ENCODE results near the gene GPC6.

GPC6 gene

DNA sequence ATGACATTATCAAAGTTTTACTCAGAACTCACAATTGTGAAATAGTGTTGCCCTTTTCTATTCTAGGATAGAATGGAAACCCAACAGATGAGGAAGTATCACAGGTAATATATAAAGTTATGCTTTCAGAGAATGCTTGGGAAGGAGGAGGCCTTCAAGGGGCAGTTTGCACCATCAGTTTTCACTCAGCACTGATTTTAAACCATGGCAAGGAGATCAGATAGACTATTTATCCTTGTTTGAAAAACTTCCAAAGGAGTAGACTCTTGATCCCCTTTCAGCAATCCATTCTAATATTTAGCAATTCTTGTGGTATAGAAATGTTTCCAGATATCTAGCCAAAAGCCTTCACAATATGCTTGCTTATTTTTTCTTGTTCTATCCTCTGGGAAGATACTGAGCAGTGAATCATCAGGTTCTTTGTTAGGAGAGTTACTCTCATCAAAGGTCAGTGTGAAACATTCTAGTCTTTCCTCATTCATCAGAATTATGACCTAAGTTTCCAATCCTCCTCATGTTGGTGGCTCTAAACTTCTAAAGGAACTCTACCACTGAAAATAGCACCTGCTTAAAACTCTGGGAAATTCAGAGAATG lies 3.8 kb downstream of the GPC6 start:
- DNase-seq (ENCODE audit: low spot score) = no peak

- DNase-seq (ENCODE audit: low spot score) = no peak
Measured at GRCh38 chr13:93231867-93232266, 5.3 kb downstream of the GPC6 start.

- no peak for DNase-seq (ENCODE audit: low spot score)
Measured at GRCh38 chr13:93233997-93234416, 7.4 kb downstream of the GPC6 start.

DNA sequence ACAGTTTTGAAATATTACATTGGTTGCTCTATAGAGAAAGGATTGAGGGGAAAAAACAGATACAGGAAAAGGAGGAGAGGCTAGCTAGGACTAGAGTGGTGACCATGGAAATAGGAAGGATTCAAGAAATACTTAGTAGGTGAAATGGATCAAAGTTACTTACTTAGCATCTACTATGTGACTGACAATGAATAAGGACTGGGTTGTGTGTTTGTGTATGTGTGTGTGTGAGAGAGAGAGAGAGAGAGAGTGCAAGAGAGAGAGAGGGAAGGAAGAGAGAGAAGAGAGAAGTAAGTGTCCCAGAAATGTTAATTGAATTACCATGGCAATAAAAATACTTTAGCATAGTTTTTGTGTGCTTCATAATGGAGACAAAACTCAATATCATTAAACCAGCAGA lies 7.9 kb downstream of the GPC6 start:
- no peak for DNase-seq (ENCODE audit: low spot score)

DNA sequence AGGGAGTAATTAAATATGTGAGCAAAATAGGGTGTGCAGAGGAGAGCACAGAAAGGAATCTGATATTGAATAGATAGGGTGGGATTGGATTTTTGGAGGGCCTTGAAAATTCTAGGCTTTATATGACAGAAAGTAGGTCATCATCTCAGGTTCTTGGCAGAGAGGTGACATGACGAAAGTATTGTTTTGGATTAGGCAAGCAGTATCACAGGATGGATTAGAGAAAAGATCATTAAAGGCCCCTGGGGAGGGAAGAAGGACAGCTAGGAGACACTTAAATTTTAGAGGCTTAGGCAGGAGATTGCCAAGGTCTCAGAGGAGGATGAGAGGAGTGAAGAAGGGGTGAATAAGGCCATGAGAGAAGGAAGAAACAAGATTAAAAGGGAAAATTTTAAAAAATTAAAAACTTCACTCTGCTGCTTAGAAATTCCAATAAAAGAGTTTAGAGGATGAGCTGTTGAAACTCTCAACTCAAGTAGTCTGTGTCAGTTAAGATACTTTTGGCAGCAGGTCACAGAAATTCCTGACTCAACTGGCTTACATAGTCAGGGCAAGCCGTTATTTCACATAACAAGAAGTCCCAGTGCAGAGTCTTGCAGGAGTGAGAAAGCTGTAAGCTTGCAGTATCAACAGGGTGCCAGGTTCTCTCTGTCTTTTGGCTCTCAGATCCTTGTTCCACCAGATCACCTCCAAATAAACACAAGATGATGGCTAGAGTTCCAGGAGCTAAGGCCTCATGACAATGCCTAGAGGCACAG lies 8.8 kb downstream of the GPC6 start:
- no peak for DNase-seq (ENCODE audit: low spot score)

DNA sequence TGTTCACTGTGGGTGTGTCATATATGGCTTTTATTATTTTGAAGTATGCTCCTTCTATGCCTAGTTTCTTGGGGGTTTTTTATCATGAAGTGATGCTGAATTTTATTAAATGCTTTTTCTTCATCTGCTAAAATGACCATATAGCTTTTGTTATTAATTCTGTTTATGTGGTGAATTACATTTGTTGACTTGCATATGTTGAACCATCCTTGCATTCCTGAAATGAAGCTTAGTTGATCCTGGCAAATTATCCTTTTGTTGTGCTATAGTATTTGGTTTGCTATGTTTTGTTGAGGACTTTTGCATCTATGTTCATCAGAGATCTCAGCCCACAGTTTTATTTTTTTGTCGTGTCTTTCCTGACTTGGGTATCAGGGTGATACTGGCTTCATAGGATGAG lies 12.1 kb downstream of the GPC6 start:
- no peak for DNase-seq (ENCODE audit: low spot score)

- DNase-seq (ENCODE audit: low spot score) = no peak
Measured at GRCh38 chr13:93243375-93244063, 16.9 kb downstream of the GPC6 start.

DNA sequence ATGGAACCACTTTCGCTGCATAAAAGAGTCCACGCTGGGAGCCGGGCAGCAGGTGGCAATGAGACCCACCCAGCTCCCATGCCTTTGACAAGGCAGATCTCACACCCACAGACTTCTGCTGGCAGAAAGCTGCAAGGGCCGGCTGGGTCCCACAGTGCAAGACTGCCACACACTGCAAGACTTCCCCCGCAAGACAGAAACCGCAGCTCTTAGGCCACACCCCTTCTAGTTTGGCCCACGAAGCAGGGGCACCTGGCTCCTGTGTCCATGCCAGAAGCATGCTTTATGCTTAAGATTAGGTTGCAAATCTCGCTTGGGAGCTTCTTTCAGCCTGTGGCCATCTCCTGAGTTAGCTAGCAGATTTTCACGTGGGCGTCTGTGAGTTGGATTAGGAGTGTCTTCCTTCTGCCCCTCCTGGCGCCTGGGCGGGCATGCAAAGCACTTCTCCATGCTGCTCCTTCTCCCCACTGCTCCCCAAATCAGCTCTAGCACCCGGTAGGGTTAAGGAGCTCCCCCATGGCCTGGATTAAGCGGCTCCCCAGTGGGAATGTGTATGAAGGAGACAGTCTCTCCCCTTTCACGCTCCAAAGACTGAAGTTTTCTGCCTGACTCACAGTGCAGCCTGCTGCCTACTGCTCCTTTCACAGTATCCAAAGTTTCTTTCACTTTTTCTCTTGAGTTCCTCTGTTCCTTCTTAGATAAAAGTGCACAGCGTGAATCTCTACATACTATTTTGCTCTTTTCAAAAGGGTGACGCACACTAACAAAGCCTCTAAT lies 17.7 kb downstream of the GPC6 start:
- DNase-seq (ENCODE audit: low spot score) = no peak

DNA sequence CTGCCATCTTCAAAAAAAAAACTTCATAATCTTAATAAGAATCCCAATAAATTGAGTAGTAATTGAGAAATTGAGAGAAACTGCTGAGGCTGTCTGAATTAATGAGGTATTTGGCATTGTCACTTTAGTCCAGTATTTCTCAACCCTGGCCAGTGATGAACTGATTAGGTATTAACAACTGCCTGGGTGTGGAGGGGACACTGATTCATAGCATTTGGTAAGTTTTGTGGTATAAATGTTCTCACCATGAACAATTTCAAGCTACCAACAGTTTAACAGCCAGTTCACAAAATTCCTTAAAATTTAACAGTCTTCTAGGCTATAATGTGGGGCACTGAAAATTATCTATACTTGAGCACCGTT lies 18.3 kb downstream of the GPC6 start:
- no peak for DNase-seq (ENCODE audit: low spot score)

DNA sequence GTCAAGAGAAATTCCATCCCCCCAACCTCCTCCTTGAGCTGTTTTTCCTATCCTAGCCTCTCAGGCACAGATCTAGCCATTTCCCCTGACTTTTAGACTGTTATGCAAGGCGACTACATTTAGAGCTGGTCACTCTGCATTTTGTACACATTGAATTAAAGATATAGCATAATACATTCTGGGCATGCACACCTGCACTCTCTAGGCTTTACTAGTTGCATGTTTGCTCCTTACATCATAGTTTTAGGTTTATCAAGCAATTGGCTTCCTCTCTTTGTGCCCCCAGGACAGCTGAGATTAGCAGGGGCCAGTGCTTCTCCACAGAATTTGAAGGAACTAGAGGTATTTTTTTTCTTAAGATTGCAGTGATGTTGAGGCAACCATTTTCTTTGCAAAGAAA lies 19.5 kb downstream of the GPC6 start:
- DNase-seq (ENCODE audit: low spot score) = no peak

DNA sequence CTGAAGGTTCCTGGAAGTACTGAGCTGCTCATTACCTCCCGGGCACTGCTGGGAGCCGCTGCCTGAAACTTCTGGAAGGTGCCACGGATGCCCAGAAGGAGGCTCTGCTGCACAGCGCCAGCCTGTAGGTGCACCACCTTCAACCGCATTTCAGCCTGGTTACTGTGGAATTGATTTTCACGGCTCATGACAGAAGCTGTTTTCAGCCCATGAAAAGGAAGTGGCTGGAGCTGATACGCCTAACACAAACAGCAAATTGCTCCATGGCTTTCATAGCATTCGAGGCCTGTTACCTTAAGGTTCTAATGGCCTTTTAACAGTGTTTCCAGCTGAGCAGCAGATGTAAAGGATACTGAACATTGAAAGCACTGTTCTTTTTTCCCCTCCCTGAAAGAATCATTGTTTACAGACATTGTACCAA lies 22.0 kb downstream of the GPC6 start:
- no peak for DNase-seq (ENCODE audit: low spot score)

DNA sequence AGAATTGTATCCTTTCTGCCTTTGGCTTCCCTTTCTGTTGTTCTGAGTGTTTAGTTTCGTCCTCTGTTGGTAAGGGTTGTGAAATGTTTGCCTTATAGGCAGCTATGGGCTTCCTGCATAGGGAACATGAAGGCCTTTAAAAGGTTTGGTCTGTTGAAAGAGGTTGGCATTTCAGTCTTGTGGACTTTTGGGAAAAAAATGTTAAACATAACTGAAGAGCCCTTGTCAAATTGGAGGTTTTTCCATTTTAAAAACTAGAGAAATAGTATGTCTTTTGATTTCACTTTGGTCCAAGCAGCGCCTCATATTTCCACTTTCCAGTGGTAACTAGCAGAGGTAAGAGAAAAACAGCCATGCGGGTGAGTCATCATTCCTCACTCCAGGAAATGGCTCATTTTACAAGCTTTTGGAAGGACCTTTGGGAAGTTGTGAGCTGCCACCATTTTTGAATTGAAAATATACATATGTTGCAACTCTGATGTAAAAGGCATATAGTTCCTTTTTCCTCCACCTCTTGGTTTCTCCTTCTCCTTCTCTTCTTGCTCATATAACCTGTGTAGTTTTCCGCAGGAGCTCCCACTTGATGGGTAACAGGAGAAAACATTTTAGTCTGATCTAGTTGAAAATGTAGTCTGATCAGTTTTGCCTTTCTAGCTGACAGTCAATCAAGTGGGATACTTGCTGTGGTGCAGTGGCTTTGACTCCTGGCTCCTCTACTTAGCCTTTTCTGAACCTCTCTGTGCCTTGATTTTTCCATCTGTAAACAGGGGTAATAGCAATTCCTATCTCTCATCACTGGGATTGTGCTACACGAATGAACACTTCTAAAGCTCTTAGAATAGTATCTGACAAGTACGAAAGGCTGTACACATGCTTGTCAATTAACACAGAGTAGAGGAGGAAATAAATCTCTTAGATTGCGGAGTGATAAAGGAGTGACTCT lies 23.0 kb downstream of the GPC6 start:
- peak; percentile 5 for DNase-seq (ENCODE audit: low spot score)

GRCh38 chr13:93254775-93255174 lies 28.2 kb downstream of the GPC6 start:
- no peak for DNase-seq (ENCODE audit: low spot score)

DNA sequence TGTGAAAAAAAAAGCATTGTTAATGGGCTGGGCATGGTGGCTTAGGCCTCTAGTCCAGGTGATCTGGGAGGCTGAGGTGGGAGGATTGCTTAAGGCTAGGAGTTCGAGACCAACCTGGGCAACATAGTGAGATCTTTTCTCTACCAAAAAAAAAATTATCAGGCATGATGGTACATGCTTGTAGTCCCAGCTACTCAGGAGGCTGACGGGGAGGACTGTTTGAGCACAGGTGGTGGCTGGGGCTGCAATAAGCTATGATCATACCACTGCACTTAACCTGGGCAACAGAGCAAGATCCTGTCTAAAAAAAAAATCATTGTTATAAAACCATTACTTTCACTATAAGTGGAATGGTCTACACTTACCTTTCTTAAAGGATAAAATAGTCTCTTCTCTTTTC lies 30.4 kb downstream of the GPC6 start:
- no peak for DNase-seq (ENCODE audit: low spot score)

DNA sequence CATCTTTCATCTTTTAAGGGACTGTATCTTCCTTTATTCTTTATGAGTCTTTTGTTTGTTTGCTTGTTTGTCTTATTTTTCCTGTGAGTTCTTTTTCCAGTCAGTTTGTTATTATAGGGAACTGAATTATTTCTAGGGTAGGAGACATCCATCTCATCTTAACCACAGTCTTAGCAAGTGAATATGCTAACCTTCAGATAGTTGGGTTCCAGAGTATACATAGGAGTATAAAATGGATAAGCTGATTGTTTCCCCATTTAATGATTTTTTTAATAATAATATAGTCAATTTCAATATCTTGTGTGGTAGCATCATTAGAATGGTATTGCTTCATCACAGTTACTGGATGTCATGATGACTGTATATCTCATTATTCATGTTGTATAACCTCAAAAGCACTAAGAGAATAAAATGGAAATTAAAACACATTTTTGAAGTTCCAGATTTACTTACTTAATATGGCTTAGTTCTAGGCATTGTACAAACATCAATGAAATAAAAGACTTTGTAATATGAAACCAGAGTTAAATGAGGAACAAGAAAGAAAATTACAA lies 33.0 kb downstream of the GPC6 start:
- no peak for DNase-seq (ENCODE audit: low spot score)

DNA sequence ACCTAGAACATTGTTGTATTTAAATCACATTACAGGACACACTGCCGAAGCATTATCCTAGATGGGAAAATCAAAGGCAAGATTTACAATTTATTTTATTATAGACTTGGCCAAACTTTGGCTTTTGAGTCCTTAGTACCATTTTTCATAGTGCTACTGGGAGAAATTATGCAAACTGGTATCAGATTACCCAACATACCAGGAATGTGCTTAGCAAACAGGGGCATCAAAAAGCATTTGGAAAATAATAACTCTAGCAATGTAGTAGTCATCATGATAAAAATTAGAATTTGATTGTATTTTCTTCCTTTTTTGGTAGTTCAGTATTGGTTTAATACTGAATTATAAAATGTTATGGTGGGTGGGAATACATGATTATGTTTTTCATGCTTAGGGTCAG lies 34.0 kb downstream of the GPC6 start:
- DNase-seq (ENCODE audit: low spot score) = no peak

GRCh38 chr13:93262729-93263345 lies 36.2 kb downstream of the GPC6 start:
- no peak for DNase-seq (ENCODE audit: low spot score)

GRCh38 chr13:93264876-93265275 lies 38.3 kb downstream of the GPC6 start:
- no peak for DNase-seq (ENCODE audit: low spot score)

- DNase-seq (ENCODE audit: low spot score) = no peak
Measured at GRCh38 chr13:93265800-93266199, 39.2 kb downstream of the GPC6 start.

DNA sequence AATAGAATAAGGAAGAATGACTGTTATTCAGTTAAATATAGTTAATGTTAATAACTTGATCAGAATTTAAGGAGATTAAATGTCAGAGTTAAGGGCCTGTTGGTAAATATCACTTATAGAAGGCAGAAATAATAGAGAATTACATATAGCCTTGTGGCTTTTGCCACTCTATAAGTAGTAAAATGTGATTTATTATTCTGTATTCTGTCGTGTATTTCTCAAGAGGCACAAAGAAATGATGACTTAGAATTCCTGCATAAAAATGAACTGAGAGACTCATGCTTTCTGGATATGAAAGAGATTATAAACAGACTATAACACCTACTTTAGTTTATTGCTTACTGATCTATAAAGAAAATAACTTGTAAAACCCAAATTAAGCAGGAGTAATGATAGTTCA lies 40.1 kb downstream of the GPC6 start:
- DNase-seq (ENCODE audit: low spot score) = no peak
